ENCODE data around the gene FTCD.

DNA sequence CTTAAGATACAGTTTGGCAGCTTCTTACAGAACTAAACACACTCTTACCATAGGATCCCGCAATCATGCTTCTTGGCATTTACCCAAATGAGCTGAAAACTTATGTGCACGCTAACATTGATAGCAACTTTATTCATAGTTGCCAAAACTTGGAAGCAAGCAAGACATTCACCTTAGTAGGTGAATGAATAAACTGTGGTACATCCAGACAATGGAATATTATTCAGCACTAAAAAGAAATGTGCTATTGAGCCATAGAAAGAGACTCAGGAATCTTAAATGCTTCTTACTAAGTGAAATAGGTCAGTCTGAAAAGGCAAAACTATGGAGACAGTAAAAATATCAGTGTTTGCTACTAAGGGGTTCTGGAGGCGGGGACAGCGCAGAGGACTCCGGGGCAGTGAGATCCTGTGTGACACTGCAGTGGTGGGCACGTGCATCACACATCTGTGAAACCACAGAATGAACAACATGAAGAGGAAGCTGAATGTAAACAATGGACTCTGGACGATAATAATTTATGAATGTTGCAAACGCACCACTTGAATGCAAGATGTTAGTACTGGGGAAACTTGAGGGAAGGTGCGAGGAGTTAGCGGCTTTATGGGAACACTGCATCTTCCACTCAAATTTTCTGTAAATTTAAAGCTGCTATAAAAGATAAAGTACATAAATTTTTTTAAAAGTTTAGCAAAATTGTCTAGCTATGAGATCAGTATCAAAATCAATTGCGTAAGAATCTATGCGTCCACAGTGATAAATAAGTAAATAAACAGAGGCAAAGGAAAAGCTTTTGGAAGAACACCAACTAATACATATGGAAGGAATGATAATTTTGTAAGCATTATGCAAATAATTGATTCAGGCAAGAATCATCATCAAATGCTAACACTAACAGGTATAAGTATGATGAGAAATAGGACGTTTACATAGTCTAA, 44.3 kb upstream of the FTCD start:
- no peak for TF ChIP-seq GTF2F1 (IDR thresholded peaks at IDR 0.05; ENCODE audit: low read depth, low read length)
- TF ChIP-seq IRF2 (CRISPR knock-in tag; IDR thresholded peaks at IDR 0.05), result no peak
- no peak for TF ChIP-seq GABPA (tag; conservative IDR thresholded peaks at IDR 0.05; ENCODE audit: low read depth)
- TF ChIP-seq CBX3 (IDR thresholded peaks at IDR 0.05; ENCODE audit: borderline replicate concordance in 1 of 2, low read length in 2 of 2), result no peak
- TF ChIP-seq, protein P1, sequence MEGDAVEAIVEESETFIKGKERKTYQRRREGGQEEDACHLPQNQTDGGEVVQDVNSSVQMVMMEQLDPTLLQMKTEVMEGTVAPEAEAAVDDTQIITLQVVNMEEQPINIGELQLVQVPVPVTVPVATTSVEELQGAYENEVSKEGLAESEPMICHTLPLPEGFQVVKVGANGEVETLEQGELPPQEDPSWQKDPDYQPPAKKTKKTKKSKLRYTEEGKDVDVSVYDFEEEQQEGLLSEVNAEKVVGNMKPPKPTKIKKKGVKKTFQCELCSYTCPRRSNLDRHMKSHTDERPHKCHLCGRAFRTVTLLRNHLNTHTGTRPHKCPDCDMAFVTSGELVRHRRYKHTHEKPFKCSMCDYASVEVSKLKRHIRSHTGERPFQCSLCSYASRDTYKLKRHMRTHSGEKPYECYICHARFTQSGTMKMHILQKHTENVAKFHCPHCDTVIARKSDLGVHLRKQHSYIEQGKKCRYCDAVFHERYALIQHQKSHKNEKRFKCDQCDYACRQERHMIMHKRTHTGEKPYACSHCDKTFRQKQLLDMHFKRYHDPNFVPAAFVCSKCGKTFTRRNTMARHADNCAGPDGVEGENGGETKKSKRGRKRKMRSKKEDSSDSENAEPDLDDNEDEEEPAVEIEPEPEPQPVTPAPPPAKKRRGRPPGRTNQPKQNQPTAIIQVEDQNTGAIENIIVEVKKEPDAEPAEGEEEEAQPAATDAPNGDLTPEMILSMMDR (IDR thresholded peaks at IDR 0.05 in 2 of 3, conservative IDR thresholded peaks at IDR 0.05 in 1 of 3; ENCODE audit: insufficient read depth in 2 of 3, low read depth in 1 of 3, low read length in 3 of 3), result no peak
- TF ChIP-seq SMC3 (conservative IDR thresholded peaks at IDR 0.05; ENCODE audit: insufficient read depth, low read depth, low read length), result no peak
- no peak for TF ChIP-seq RB1 (IDR thresholded peaks at IDR 0.05; ENCODE audit: low read depth)
- TF ChIP-seq, protein P2, sequence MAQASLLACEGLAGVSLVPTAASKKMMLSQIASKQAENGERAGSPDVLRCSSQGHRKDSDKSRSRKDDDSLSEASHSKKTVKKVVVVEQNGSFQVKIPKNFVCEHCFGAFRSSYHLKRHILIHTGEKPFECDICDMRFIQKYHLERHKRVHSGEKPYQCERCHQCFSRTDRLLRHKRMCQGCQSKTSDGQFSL (CRISPR knock-in tag; IDR thresholded peaks at IDR 0.05), result no peak
- TF ChIP-seq, protein P2 (tag; IDR thresholded peaks at IDR 0.05), result no peak
